ENCODE measurements around the gene KCNH4. TPM values are rescaled to one million over a fixed set of nuclear protein-coding genes. Genes with fewer than 3 reads are reported as not detected.

The KCNH4 gene
- total and polyA plus RNA-seq, 2 of the 13 experiments (the other 11 are each of a cell fraction or from before 2014, with no cell fraction given): 0.01 to 0.09 TPM

DNA sequence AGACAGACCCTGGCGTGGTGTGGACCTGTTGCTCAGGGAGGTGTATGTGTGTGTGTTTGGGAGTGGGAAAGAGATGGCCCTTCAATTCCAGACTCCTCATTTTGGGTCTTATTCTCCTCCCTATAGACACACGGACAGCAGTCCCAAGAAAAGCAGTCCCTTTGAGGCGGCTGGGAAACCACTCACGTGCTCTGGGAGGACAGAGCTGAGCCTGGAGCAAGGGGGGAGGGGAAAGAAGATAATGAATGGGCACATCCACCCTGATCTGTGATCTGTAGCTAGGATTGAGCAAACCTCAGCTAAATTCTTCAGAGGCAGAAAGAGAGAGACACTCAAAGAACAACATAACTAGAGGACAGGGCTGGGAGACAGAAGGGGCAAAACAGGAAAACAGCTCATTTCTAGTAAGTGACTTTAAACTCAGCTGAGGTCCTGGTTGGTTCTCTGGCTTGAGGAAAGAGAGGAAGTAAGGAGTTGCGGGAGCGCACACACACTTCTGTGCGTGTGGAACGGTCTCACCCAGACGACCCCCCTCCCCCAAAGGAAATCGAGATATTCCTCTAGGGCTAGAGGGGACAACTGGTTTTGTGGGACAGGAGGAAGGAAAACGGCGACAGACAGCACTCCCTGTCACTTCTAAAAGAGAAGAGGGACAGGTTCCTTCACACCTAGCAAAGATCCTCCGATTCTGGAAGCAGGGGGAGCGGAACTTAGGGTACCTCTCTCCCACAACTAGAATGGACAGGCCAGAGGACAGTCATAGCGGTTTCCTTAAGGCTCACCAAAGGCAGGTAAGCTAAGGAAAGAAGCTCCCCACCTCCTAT lies 26.8 kb downstream of the KCNH4 start (continued):
- TF ChIP-seq, protein P1, sequence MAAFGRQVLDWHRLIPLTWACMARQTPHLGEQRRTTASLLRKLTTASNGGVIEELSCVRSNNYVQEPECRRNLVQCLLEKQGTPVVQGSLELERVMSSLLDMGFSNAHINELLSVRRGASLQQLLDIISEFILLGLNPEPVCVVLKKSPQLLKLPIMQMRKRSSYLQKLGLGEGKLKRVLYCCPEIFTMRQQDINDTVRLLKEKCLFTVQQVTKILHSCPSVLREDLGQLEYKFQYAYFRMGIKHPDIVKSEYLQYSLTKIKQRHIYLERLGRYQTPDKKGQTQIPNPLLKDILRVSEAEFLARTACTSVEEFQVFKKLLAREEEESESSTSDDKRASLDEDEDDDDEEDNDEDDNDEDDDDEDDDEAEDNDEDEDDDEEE (CRISPR knock-in tag; IDR thresholded peaks at IDR 0.05): 0 out of 2 replicates have a peak, but pooled peaks have one; percentile 63
- no peak for TF ChIP-seq MED8 (CRISPR knock-in tag; IDR thresholded peaks at IDR 0.05; ENCODE audit: insufficient replicate concordance)
- TF ChIP-seq ZNF296 (CRISPR knock-in tag; conservative IDR thresholded peaks at IDR 0.05): no peak
- no peak; the same call in 1 of the 2 replicates for TF ChIP-seq YEATS2 (CRISPR knock-in tag; IDR thresholded peaks at IDR 0.05; ENCODE audit: borderline replicate concordance)
- TF ChIP-seq, protein P2, sequence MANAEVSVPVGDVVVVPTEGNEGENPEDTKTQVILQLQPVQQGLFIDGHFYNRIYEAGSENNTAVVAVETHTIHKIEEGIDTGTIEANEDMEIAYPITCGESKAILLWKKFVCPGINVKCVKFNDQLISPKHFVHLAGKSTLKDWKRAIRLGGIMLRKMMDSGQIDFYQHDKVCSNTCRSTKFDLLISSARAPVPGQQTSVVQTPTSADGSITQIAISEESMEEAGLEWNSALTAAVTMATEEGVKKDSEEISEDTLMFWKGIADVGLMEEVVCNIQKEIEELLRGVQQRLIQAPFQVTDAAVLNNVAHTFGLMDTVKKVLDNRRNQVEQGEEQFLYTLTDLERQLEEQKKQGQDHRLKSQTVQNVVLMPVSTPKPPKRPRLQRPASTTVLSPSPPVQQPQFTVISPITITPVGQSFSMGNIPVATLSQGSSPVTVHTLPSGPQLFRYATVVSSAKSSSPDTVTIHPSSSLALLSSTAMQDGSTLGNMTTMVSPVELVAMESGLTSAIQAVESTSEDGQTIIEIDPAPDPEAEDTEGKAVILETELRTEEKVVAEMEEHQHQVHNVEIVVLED (CRISPR knock-in tag; IDR thresholded peaks at IDR 0.05; ENCODE audit: borderline replicate concordance): no peak
- no peak for TF ChIP-seq ZNF850 (CRISPR knock-in tag; conservative IDR thresholded peaks at IDR 0.05)
- TF ChIP-seq, protein P3, sequence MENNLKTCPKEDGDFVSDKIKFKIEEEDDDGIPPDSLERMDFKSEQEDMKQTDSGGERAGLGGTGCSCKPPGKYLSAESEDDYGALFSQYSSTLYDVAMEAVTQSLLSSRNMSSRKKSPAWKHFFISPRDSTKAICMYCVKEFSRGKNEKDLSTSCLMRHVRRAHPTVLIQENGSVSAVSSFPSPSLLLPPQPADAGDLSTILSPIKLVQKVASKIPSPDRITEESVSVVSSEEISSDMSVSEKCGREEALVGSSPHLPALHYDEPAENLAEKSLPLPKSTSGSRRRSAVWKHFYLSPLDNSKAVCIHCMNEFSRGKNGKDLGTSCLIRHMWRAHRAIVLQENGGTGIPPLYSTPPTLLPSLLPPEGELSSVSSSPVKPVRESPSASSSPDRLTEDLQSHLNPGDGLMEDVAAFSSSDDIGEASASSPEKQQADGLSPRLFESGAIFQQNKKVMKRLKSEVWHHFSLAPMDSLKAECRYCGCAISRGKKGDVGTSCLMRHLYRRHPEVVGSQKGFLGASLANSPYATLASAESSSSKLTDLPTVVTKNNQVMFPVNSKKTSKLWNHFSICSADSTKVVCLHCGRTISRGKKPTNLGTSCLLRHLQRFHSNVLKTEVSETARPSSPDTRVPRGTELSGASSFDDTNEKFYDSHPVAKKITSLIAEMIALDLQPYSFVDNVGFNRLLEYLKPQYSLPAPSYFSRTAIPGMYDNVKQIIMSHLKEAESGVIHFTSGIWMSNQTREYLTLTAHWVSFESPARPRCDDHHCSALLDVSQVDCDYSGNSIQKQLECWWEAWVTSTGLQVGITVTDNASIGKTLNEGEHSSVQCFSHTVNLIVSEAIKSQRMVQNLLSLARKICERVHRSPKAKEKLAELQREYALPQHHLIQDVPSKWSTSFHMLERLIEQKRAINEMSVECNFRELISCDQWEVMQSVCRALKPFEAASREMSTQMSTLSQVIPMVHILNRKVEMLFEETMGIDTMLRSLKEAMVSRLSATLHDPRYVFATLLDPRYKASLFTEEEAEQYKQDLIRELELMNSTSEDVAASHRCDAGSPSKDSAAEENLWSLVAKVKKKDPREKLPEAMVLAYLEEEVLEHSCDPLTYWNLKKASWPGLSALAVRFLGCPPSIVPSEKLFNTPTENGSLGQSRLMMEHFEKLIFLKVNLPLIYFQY (CRISPR knock-in tag; IDR thresholded peaks at IDR 0.05; ENCODE audit: borderline replicate concordance): peak; percentile 0; the same call in 1 of the 2 replicates
- no peak for TF ChIP-seq MAZ (IDR thresholded peaks at IDR 0.05; ENCODE audit: borderline replicate concordance, low read depth, low read length)
- 0 out of 2 replicates have a peak, but pooled peaks have one; percentile 41 for TF ChIP-seq MAZ (CRISPR knock-in tag; IDR thresholded peaks at IDR 0.05; ENCODE audit: low read depth)
- peak; percentile 41; the same call in 1 of the 2 replicates for TF ChIP-seq CEBPB (IDR thresholded peaks at IDR 0.05; ENCODE audit: borderline replicate concordance, low read depth, low read length)
- no peak; the same call in 1 of the 2 replicates for TF ChIP-seq NFIC (IDR thresholded peaks at IDR 0.05; ENCODE audit: low read length)
- 0 out of 2 replicates have a peak, but pooled peaks have one; percentile 23 for TF ChIP-seq HDAC1 (CRISPR knock-in tag; IDR thresholded peaks at IDR 0.05)
- peak; percentile 17; the same call in 1 of the 2 replicates for TF ChIP-seq KMT2A (CRISPR knock-in tag; IDR thresholded peaks at IDR 0.05)
- TF ChIP-seq, protein P4, sequence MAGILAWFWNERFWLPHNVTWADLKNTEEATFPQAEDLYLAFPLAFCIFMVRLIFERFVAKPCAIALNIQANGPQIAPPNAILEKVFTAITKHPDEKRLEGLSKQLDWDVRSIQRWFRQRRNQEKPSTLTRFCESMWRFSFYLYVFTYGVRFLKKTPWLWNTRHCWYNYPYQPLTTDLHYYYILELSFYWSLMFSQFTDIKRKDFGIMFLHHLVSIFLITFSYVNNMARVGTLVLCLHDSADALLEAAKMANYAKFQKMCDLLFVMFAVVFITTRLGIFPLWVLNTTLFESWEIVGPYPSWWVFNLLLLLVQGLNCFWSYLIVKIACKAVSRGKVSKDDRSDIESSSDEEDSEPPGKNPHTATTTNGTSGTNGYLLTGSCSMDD (CRISPR knock-in tag; IDR thresholded peaks at IDR 0.05): no peak
- no peak for TF ChIP-seq ZNF768 (CRISPR knock-in tag; IDR thresholded peaks at IDR 0.05)
- TF ChIP-seq PRPF4 (IDR thresholded peaks at IDR 0.05; ENCODE audit: low read depth, low read length, poor library complexity, severe bottlenecking): peak; percentile 22
- no peak for TF ChIP-seq LCORL (IDR thresholded peaks at IDR 0.05)
- TF ChIP-seq LCORL (CRISPR knock-in tag; IDR thresholded peaks at IDR 0.05): no peak
- no peak for TF ChIP-seq TBX2 (CRISPR knock-in tag; IDR thresholded peaks at IDR 0.05; ENCODE audit: borderline replicate concordance)
- no peak for TF ChIP-seq CREM (IDR thresholded peaks at IDR 0.05)
- no peak for TF ChIP-seq CREM (CRISPR knock-in tag; IDR thresholded peaks at IDR 0.05)
- TF ChIP-seq ZNF550 (CRISPR knock-in tag; IDR thresholded peaks at IDR 0.05; ENCODE audit: borderline replicate concordance): no peak
- 0 out of 2 replicates have a peak, but pooled peaks have one; percentile 43 for TF ChIP-seq AKAP8 (CRISPR knock-in tag; IDR thresholded peaks at IDR 0.05)

Measured in HepG2 (cell line).